M059J (cell line): ENCODE measurements around the gene MATN3. TPM values are rescaled to one million over a fixed set of nuclear protein-coding genes. Genes with fewer than 3 reads are reported as not detected.

Experiments
- DNase-seq: peaks from one replicate; pipeline ENCODE4 v3.0.0-alpha.2; 2012; ENCODE audit warnings: low read depth
- total RNA-seq: library from RNA; depleted of rRNA; stranded (reverse); fragments of >200 nt; shearing (Covaris generic); gene quantifications from 2 replicates; pipeline ENCODE4 v1.2.3, GENCODE V29; 2014

Gene MATN3
- total RNA-seq, 1 experiment from 2014 or later: 1.3 TPM

- no peak for DNase-seq
Measured at GRCh38 chr2:20005067-20005627, 7.3 kb downstream of the MATN3 start.

- DNase-seq: no peak
Measured at GRCh38 chr2:20001361-20001863, 11.1 kb downstream of the MATN3 start.

GRCh38 chr2:19993731-19994130 is 18.7 kb downstream of the MATN3 start:
- DNase-seq: no peak

- DNase-seq: no peak
Measured at GRCh38 chr2:19991895-19992294, 20.6 kb downstream of the MATN3 start.

- DNase-seq: no peak
Measured at GRCh38 chr2:19990416-19990728, 22.1 kb downstream of the MATN3 start.

GRCh38 chr2:19989667-19990415 is 22.6 kb downstream of the MATN3 start, which contains the start of gene WDR35:
WDR35 (minus strand) TSS chr2:19990105; CDS start chr2:19990015, 90 bp downstream.
- DNase-seq: peak; percentile 90

- DNase-seq: no peak
Measured at GRCh38 chr2:19989342-19989666, 23.2 kb downstream of the MATN3 start.

GRCh38 chr2:19988600-19988999 is 23.9 kb downstream of the MATN3 start:
- peak; percentile 26 for DNase-seq

GRCh38 chr2:19987936-19988335 is 24.5 kb downstream of the MATN3 start:
- DNase-seq: no peak

- no peak for DNase-seq
Measured at GRCh38 chr2:19982268-19982667, 30.2 kb downstream of the MATN3 start.

- DNase-seq: peak; percentile 5
Measured at GRCh38 chr2:19979932-19980331, 32.5 kb downstream of the MATN3 start.

- DNase-seq: no peak
Measured at GRCh38 chr2:19973466-19973865, 39.0 kb downstream of the MATN3 start.

GRCh38 chr2:19971691-19972090 is 40.8 kb downstream of the MATN3 start:
- DNase-seq: no peak

- DNase-seq: no peak
Measured at GRCh38 chr2:19963386-19963785, 49.1 kb downstream of the MATN3 start.

- DNase-seq: peak; percentile 67
Measured at GRCh38 chr2:19955544-19956422, 56.7 kb downstream of the MATN3 start.

- DNase-seq: peak; percentile 5
Measured at GRCh38 chr2:19949071-19949470, 63.4 kb downstream of the MATN3 start.

GRCh38 chr2:19947184-19947940 is 65.1 kb downstream of the MATN3 start:
- DNase-seq: no peak

GRCh38 chr2:19944205-19944845 is 68.1 kb downstream of the MATN3 start:
- no peak for DNase-seq

- no peak for DNase-seq
Measured at GRCh38 chr2:19943189-19943588, 69.3 kb downstream of the MATN3 start.

- DNase-seq: no peak
Measured at GRCh38 chr2:19942199-19942598, 70.3 kb downstream of the MATN3 start.
